ENCODE results near the gene SOD3.

Gene SOD3

DNA sequence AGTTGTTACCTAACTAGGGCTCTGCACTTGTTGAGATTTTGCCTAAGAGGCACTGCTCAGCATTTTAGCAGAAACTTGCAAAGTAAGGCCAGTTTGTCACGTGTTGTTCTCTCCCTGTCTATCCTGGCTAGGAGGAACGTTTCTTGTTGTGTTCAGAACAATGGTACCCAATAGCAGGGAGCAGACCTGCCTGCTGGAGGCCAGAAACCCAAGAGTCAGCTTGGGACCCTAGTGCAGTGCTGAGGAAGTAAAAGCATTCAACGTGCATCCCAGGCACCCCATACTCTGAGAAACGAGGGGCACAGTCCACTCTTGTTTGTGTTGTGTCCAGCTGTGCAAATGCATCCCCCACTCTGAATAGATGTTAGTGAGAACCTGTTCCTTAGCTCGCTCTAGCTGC is 42.4 kb downstream of the SOD3 start:
- Histone ChIP-seq H3K27ac (ENCODE audit: low read depth, low read length, poor library complexity, severe bottlenecking) (no peak overlapping the region), H3K27me3 (ENCODE audit: insufficient read depth, low read length) (no peaks in the 10 kb centered on the region), H3K9me2 (ENCODE audit: low read depth, low read length) (no peaks in the 10 kb centered on the region), H3K9ac (ENCODE audit: low read length) (no peak overlapping the region), H3K9me3 (ENCODE audit: low read length) (no peaks in the 10 kb centered on the region), H4K20me1 (ENCODE audit: insufficient read depth, low read length) (no peaks in the 10 kb centered on the region), H3K4me1 (ENCODE audit: insufficient read depth, low read length, severe bottlenecking) (no peaks in the 10 kb centered on the region), H2AFZ (ENCODE audit: low read length) (no peak overlapping the region), H3K4me2 (ENCODE audit: low read length) (no peak overlapping the region), H3K36me3 (ENCODE audit: insufficient read depth, low read length) (no peaks in the 10 kb centered on the region), H3F3A (ENCODE audit: insufficient read depth, low read length) (no peaks in the 10 kb centered on the region), H3K79me2 (ENCODE audit: insufficient read depth, low read length) (no peaks in the 10 kb centered on the region), H3K4me3 (ENCODE audit: low read depth, low read length, poor library complexity, severe bottlenecking) (no peak overlapping the region)
- TF ChIP-seq, protein P1, sequence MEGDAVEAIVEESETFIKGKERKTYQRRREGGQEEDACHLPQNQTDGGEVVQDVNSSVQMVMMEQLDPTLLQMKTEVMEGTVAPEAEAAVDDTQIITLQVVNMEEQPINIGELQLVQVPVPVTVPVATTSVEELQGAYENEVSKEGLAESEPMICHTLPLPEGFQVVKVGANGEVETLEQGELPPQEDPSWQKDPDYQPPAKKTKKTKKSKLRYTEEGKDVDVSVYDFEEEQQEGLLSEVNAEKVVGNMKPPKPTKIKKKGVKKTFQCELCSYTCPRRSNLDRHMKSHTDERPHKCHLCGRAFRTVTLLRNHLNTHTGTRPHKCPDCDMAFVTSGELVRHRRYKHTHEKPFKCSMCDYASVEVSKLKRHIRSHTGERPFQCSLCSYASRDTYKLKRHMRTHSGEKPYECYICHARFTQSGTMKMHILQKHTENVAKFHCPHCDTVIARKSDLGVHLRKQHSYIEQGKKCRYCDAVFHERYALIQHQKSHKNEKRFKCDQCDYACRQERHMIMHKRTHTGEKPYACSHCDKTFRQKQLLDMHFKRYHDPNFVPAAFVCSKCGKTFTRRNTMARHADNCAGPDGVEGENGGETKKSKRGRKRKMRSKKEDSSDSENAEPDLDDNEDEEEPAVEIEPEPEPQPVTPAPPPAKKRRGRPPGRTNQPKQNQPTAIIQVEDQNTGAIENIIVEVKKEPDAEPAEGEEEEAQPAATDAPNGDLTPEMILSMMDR (IDR thresholded peaks at IDR 0.05; ENCODE audit: low read length), result no peak
- no peak for TF ChIP-seq EZH2 (IDR thresholded peaks at IDR 0.05; ENCODE audit: borderline replicate concordance, low read length)

DNA sequence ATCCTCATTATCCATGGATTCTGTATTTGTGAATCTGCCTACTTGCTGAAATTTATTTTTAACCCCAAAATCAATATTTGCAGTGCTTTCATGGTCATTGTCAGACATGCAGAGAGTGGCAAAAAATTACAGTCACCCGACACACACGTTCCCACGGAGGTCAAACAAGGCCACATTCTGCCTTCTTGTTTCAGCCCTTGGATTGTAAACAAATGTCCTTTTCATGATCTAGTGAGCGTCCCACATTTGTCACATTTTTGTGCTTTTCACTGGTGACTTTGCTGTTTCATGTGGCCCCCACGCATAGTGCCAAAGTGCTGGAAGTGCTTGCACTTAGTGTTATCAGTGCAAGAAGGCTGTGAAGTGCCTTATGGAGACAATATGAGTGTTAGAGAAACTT is 45.0 kb downstream of the SOD3 start:
- no peaks in the 10 kb centered on the region for H3K79me2 ChIP-seq (ENCODE audit: insufficient read depth, low read length)
- H2AFZ ChIP-seq (ENCODE audit: low read length), result no peak overlapping the region
- no peaks in the 10 kb centered on the region for H3K36me3 ChIP-seq (ENCODE audit: insufficient read depth, low read length)

DNA sequence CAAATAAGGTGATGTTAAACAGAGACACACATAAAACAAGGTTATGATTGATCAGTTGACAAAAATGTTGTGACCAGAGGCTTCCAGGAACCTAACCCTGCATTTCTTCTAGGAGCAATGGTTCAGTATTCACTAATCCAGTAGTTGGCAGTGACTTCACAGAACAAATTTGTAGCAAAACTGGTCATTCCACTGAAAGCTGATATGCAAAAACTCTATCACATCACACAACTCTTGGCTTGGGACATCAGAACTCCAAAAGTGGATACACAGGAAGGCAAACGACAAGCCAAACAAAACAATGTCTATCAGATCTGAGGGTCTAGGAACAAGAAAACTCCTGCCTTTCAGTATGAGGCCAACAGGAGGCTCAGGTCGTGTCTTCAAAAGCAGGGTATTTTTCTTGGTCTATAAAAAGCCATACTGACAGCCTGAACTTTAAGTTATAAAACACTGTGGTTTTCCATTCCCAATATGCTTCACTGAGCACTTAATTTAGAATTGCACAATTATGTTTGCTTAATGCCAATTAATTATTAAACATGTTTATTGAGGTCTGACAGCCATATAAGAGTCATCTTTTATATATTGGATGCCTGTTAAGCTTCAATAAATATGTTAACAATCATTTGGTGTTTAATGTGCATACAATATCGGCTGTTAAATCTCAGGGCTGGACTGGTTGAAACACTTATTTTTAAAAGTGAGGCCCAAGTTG is 45.6 kb downstream of the SOD3 start:
- no peaks in the 10 kb centered on the region for H3K4me1 ChIP-seq (ENCODE audit: insufficient read depth, low read length, severe bottlenecking)
- no peak overlapping the region for H3K9ac ChIP-seq (ENCODE audit: low read length)
- H3K36me3 ChIP-seq (ENCODE audit: insufficient read depth, low read length), result no peaks in the 10 kb centered on the region
- H3K27ac ChIP-seq (ENCODE audit: low read depth, low read length, poor library complexity, severe bottlenecking), result no peak overlapping the region
- no peaks in the 10 kb centered on the region for H3K9me2 ChIP-seq (ENCODE audit: low read depth, low read length)
- H4K20me1 ChIP-seq (ENCODE audit: insufficient read depth, low read length), result no peaks in the 10 kb centered on the region
- TF ChIP-seq EZH2 (IDR thresholded peaks at IDR 0.05; ENCODE audit: borderline replicate concordance, low read length), result no peak
- TF ChIP-seq, protein P1 (IDR thresholded peaks at IDR 0.05; ENCODE audit: low read length), result no peak
- H3K4me2 ChIP-seq (ENCODE audit: low read length), result no peak overlapping the region
- no peaks in the 10 kb centered on the region for H3F3A ChIP-seq (ENCODE audit: insufficient read depth, low read length)
- no peaks in the 10 kb centered on the region for H3K79me2 ChIP-seq (ENCODE audit: insufficient read depth, low read length)
- H3K4me3 ChIP-seq (ENCODE audit: low read depth, low read length, poor library complexity, severe bottlenecking), result no peak overlapping the region
- no peak overlapping the region for H2AFZ ChIP-seq (ENCODE audit: low read length)
- no peaks in the 10 kb centered on the region for H3K27me3 ChIP-seq (ENCODE audit: insufficient read depth, low read length)
- H3K9me3 ChIP-seq (ENCODE audit: low read length), result no peaks in the 10 kb centered on the region

More for the DNA sequence above, 45.0 kb downstream of the SOD3 start:
- Histone ChIP-seq H4K20me1 (ENCODE audit: insufficient read depth, low read length) (no peaks in the 10 kb centered on the region), H3K4me3 (ENCODE audit: low read depth, low read length, poor library complexity, severe bottlenecking) (no peak overlapping the region), H3K9me2 (ENCODE audit: low read depth, low read length) (no peaks in the 10 kb centered on the region), H3K4me1 (ENCODE audit: insufficient read depth, low read length, severe bottlenecking) (no peaks in the 10 kb centered on the region), H3K27me3 (ENCODE audit: insufficient read depth, low read length) (no peaks in the 10 kb centered on the region), H3K9me3 (ENCODE audit: low read length) (no peaks in the 10 kb centered on the region), H3K27ac (ENCODE audit: low read depth, low read length, poor library complexity, severe bottlenecking) (no peak overlapping the region), H3K9ac (ENCODE audit: low read length) (no peak overlapping the region), H3F3A (ENCODE audit: insufficient read depth, low read length) (no peaks in the 10 kb centered on the region), H3K4me2 (ENCODE audit: low read length) (no peak overlapping the region)
- TF ChIP-seq EZH2 (IDR thresholded peaks at IDR 0.05; ENCODE audit: borderline replicate concordance, low read length), result no peak
- TF ChIP-seq, protein P1 (IDR thresholded peaks at IDR 0.05; ENCODE audit: low read length), result no peak

Measured in OCI-LY1 (cell line).